Upper lobe of right lung (tissue), 1 donor: ENCODE data around the gene ZHX3. TPM values are rescaled to one million over a fixed set of nuclear protein-coding genes. Genes with fewer than 3 reads are reported as not detected.

ENCODE experiments used
- ATAC-seq: fragments of 200-7000 bp; cut with Tn5 transposase; one replicate; pipeline ENCODE4 v1.9.1; 2020; ENCODE audit warnings: mild to moderate bottlenecking, moderate library complexity
- DNase-seq: peaks from one replicate; pipeline ENCODE4 v3.0.0-alpha.2; 2020
- H3K27ac ChIP-seq: fragments of 200-600 bp; one replicate; pipeline ENCODE4 v1.8.0; 2022
- H3K27me3 ChIP-seq: fragments of 200-600 bp; one replicate; pipeline ENCODE4 v1.8.0; 2022; ENCODE audit warnings: mild to moderate bottlenecking
- H3K36me3 ChIP-seq: fragments of 200-600 bp; one replicate; pipeline ENCODE4 v1.8.0; 2022
- H3K4me1 ChIP-seq: fragments of 200-600 bp; one replicate; pipeline ENCODE4 v1.8.0; 2022
- H3K4me3 ChIP-seq: fragments of 200-600 bp; one replicate; pipeline ENCODE4 v1.8.0; 2022; ENCODE audit warnings: mild to moderate bottlenecking
- H3K9me3 ChIP-seq: fragments of 200-600 bp; one replicate; pipeline ENCODE4 v1.8.0; 2022
- intact Hi-C: fragments of 100-400 bp; cut with DNase I; formaldehyde crosslinking; loops from one replicate; pipeline ENCODE4 v1.11.0; 2022
- total RNA-seq: library from RNA; stranded (reverse); fragmentation: NEBNext Ultra II Directional; extraction: Animal tissue kit (Norgen Biotek cat#: 25700); gene quantifications from one replicate; pipeline ENCODE4 v1.2.1, GENCODE V29; 2021
- TF ChIP-seq, protein P1 (sequence below): fragments of 200-600 bp; IDR thresholded peaks from one replicate; pipeline ENCODE4 v1.8.0; 2022; ENCODE audit warnings: antibody characterized with exemption
- donor health status: DM: no; HTN: yes; CAD: no; lungs with severe emphysema.

Gene ZHX3
- total RNA-seq, 1 donor from 2014 or later: 45.3 TPM

DNA sequence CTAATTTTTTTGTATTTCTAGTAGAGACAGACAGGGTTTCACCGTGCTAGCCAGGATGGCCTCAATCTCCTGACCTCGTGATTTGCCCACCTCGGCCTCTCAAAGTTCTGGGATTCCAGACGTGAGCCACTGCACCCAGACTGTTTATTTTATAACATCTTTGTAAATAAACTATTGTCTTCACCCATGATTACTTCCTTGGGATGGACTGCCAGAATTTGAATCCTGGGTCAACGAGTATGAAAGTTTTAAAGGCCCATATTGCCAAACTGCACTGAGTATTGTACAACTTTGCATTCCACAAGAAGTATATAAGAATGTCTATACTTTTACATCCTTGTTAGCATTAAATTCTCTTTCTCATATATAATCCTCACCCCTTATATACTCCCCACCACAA is 38.6 kb downstream of the ZHX3 start:
- Histone ChIP-seq H3K27me3 (no peaks in the 10 kb centered on the region), H3K9me3 (no peaks in the 10 kb centered on the region), H3K27ac (no peak overlapping the region), H3K4me3 (no peak overlapping the region), H3K36me3 (no peaks in the 10 kb centered on the region), H3K4me1 (peaks cover 13% of the 10 kb centered on the region)
- ATAC-seq (no peak), DNase-seq (no peak)
- TF ChIP-seq, protein P1, sequence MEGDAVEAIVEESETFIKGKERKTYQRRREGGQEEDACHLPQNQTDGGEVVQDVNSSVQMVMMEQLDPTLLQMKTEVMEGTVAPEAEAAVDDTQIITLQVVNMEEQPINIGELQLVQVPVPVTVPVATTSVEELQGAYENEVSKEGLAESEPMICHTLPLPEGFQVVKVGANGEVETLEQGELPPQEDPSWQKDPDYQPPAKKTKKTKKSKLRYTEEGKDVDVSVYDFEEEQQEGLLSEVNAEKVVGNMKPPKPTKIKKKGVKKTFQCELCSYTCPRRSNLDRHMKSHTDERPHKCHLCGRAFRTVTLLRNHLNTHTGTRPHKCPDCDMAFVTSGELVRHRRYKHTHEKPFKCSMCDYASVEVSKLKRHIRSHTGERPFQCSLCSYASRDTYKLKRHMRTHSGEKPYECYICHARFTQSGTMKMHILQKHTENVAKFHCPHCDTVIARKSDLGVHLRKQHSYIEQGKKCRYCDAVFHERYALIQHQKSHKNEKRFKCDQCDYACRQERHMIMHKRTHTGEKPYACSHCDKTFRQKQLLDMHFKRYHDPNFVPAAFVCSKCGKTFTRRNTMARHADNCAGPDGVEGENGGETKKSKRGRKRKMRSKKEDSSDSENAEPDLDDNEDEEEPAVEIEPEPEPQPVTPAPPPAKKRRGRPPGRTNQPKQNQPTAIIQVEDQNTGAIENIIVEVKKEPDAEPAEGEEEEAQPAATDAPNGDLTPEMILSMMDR: no peak
- intact Hi-C loops: no loop called here

DNA sequence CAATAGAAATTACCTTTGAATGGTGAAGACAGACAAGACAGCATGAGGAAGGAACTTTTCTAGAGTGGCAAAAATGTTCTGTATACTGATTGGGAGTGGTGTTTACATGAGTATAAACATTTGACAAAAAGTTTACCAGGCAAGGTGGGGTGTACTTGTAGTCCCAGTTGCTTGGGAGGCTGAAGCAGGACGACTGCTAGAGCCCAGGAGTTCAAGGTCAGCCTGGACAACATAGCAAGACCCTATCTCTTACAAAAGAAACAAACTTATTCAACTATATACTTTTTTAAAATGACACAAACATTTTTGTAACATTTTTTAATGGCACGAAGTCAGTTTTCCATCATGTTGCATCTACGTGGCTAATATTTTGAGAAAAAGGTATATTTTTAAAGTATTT is 40.5 kb downstream of the ZHX3 start:
- no peak for ATAC-seq
- Histone ChIP-seq H3K27ac (peak overlapping the region; percentile 25), H3K9me3 (no peaks in the 10 kb centered on the region), H3K36me3 (no peaks in the 10 kb centered on the region), H3K4me3 (no peak overlapping the region), H3K4me1 (peaks cover 13% of the 10 kb centered on the region), H3K27me3 (no peaks in the 10 kb centered on the region)
- DNase-seq: no peak
- TF ChIP-seq, protein P1: no peak
- intact Hi-C loops: no loop called here

DNA sequence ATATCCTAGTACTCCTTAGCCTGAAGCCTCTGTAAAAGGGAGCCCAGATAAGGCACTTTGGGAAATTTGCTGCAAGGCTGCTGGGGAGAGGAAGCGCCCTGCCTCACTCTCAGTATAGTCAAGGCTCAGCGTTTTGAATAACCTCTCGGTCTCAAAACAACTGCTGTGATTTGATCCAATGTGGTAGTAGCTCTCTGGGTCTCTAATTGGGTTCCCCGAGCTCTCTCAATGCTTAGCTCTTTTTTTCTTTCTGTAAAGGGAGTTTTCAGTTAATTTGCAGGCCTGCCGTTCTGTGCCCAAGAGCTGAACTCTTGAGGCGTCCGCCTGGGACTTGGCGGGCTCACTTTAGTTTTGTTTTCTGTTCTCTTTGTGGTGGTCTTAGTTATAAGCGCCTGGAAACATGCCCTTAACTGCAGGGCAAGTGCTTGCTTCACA is 41.2 kb downstream of the ZHX3 start:
- peak overlapping the region; percentile 25 for H3K27ac ChIP-seq
- ATAC-seq: peak; percentile 45
- DNase-seq: no peak
- H3K36me3 ChIP-seq: no peaks in the 10 kb centered on the region
- TF ChIP-seq, protein P1: no peak
- H3K27me3 ChIP-seq: no peaks in the 10 kb centered on the region
- peaks cover 13% of the 10 kb centered on the region for H3K4me1 ChIP-seq
- intact Hi-C loops: no loop called here
- H3K9me3 ChIP-seq: no peaks in the 10 kb centered on the region
- H3K4me3 ChIP-seq: no peak overlapping the region

DNA sequence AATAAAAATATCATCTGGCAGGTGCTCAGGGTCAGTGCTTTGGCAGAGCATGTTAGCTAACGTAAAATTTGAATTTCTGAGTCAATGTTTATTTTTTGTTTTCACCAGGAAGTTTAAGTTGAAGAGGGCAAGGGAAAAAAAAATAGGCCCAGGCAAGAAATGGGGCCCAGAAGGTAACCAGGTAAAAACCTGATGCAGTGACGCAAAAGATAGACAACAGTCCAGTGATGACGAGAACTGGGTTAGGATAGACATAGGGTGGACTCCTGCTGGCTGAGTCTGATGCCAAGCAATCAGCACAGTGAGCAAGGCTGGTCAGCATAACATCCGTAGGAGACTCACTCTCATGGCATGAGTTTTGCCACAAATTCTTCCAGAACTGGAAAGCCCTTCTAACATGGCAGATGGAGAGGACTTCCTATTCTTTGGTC is 42.2 kb downstream of the ZHX3 start:
- H3K27me3 ChIP-seq: no peaks in the 10 kb centered on the region
- peaks cover 13% of the 10 kb centered on the region for H3K4me1 ChIP-seq
- DNase-seq (no peak), ATAC-seq (peak; percentile 36)
- peak overlapping the region; percentile 28 for H3K27ac ChIP-seq
- H3K4me3 ChIP-seq: no peak overlapping the region
- TF ChIP-seq, protein P1: no peak
- intact Hi-C loops: no loop called here
- no peaks in the 10 kb centered on the region for H3K9me3 ChIP-seq
- H3K36me3 ChIP-seq: no peaks in the 10 kb centered on the region

- intact Hi-C loops: no loop called here
- no peaks in the 10 kb centered on the region for H3K27me3 ChIP-seq
- H3K36me3 ChIP-seq: no peaks in the 10 kb centered on the region
- no peak overlapping the region for H3K4me3 ChIP-seq
- peaks cover 4% of the 10 kb centered on the region for H3K4me1 ChIP-seq
- ATAC-seq: no peak
- H3K27ac ChIP-seq: no peak overlapping the region
- H3K9me3 ChIP-seq: no peaks in the 10 kb centered on the region
- TF ChIP-seq, protein P1: no peak
- no peak for DNase-seq
Observed at GRCh38 chr20:41274152-41274551, 43.4 kb downstream of the ZHX3 start.

- Histone ChIP-seq H3K4me1 (no peaks in the 10 kb centered on the region), H3K27me3 (no peaks in the 10 kb centered on the region), H3K9me3 (no peaks in the 10 kb centered on the region), H3K36me3 (no peaks in the 10 kb centered on the region), H3K27ac (no peak overlapping the region), H3K4me3 (no peak overlapping the region)
- intact Hi-C loops: no loop called here
- ATAC-seq (no peak), DNase-seq (no peak)
- TF ChIP-seq, protein P1: no peak
Observed at GRCh38 chr20:41273445-41273844, 44.1 kb downstream of the ZHX3 start.
